Measurements from ENCODE around the gene RBM14.

GRCh38 chr11:66663741-66664296 is 47.4 kb downstream of the RBM14 start:
- TF ChIP-seq POLR2A (IDR thresholded peaks at IDR 0.05; ENCODE audit: low read depth, low read length) (no peak), CTCF (conservative IDR thresholded peaks at IDR 0.05; ENCODE audit: low read depth, low read length) (no peak), RFX5 (IDR thresholded peaks at IDR 0.05; ENCODE audit: low read depth, low read length) (no peak)

Data from IMR-90 (cell line).